Frontal cortex (tissue), 4 donors: Measurements from ENCODE around the gene SLC35B2. TPM values are rescaled to one million over a fixed set of nuclear protein-coding genes. Genes with fewer than 3 reads are reported as not detected.

Experiments
- DNase-seq, 2 donors: peaks; one replicate each; pipeline ENCODE4 v3.0.0; 2012; ENCODE audit warnings: low spot score in 2 of 2
- FAIRE-seq: peaks from 2 replicates; lab custom pipeline; 2012; peaks lifted over from hg19 to GRCh38; lab: Jason Lieb, UNC
- total RNA-seq: library from RNA; depleted of rRNA; stranded (reverse); fragments of >200 nt; gene quantifications from one replicate; pipeline ENCODE4 v1.2.3, GENCODE V29; 2014
- donor health status: control.
- donor health status: control.
- donor health status: control.

Gene SLC35B2
- total RNA-seq, 1 donor from 2014 or later = 32.2 TPM

- DNase-seq = no peak
- FAIRE-seq = no peak
Observed at GRCh38 chr6:44289726-44290260, 32.5 kb upstream of the SLC35B2 start.

GRCh38 chr6:44286747-44287146, 29.4 kb upstream of the SLC35B2 start:
- no peak for FAIRE-seq

GRCh38 chr6:44286285-44286565, 28.9 kb upstream of the SLC35B2 start:
- DNase-seq = no peak
- no peak for FAIRE-seq

More at GRCh38 chr6:44286747-44287146, 29.4 kb upstream of the SLC35B2 start:
- no peak for DNase-seq

GRCh38 chr6:44285552-44286284, 28.4 kb upstream of the SLC35B2 start:
- DNase-seq (no peak), FAIRE-seq (no peak)

GRCh38 chr6:44284867-44285266, 27.5 kb upstream of the SLC35B2 start:
- DNase-seq = no peak
- FAIRE-seq = no peak

GRCh38 chr6:44284121-44284520, 26.8 kb upstream of the SLC35B2 start:
- DNase-seq (no peak), FAIRE-seq (no peak)

GRCh38 chr6:44278774-44279697, 21.7 kb upstream of the SLC35B2 start:
- FAIRE-seq (no peak), DNase-seq (no peak)

- FAIRE-seq (no peak), DNase-seq (no peak)
Observed at GRCh38 chr6:44278315-44278714, 21.0 kb upstream of the SLC35B2 start.

GRCh38 chr6:44277763-44278162, 20.4 kb upstream of the SLC35B2 start:
- DNase-seq = no peak
- no peak for FAIRE-seq

- FAIRE-seq (no peak), DNase-seq (no peak)
Observed at GRCh38 chr6:44276667-44277640, 19.6 kb upstream of the SLC35B2 start.

- FAIRE-seq (no peak), DNase-seq (no peak)
Observed at GRCh38 chr6:44275749-44276648, 18.7 kb upstream of the SLC35B2 start.

- DNase-seq (no peak), FAIRE-seq (no peak)
Observed at GRCh38 chr6:44275271-44275748, 18.0 kb upstream of the SLC35B2 start.

- no peak for DNase-seq
- no peak for FAIRE-seq
Observed at GRCh38 chr6:44273617-44274016, 16.3 kb upstream of the SLC35B2 start.

GRCh38 chr6:44272999-44273566, 15.8 kb upstream of the SLC35B2 start:
- DNase-seq (no peak), FAIRE-seq (no peak)

- no peak for DNase-seq
- FAIRE-seq = no peak
Observed at GRCh38 chr6:44272529-44272928, 15.2 kb upstream of the SLC35B2 start.

GRCh38 chr6:44271914-44272313, 14.6 kb upstream of the SLC35B2 start:
- no peak for FAIRE-seq
- DNase-seq = no peak

GRCh38 chr6:44271406-44271723, 14.0 kb upstream of the SLC35B2 start:
- DNase-seq (no peak), FAIRE-seq (no peak)

- FAIRE-seq = no peak
Observed at GRCh38 chr6:44270526-44271405, 13.4 kb upstream of the SLC35B2 start.

More at GRCh38 chr6:44270526-44271405, 13.4 kb upstream of the SLC35B2 start:
- no peak for DNase-seq
